ENCODE results near the gene FAM53C.

- TF ChIP-seq CTCF (IDR thresholded peaks at IDR 0.05) (no peak), POLR2A (IDR thresholded peaks at IDR 0.05) (no peak), POLR2AphosphoS5 (IDR thresholded peaks at IDR 0.05) (peak in 1 of 3 donors; percentile 22)
Measured at GRCh38 chr5:138305797-138306196, 32.3 kb upstream of the FAM53C start.
